HG02981 (cell line): Measurements from ENCODE around the gene CDC37.

Experiments used
- ATAC-seq: cut with Tn5 transposase; IDR thresholded peaks from one replicate; pipeline ENCODE4 v1.9.1; 2021; ENCODE audit warnings: mild to moderate bottlenecking, moderate library complexity; ENCODE audit not compliant: unreplicated experiment

CDC37 gene

DNA sequence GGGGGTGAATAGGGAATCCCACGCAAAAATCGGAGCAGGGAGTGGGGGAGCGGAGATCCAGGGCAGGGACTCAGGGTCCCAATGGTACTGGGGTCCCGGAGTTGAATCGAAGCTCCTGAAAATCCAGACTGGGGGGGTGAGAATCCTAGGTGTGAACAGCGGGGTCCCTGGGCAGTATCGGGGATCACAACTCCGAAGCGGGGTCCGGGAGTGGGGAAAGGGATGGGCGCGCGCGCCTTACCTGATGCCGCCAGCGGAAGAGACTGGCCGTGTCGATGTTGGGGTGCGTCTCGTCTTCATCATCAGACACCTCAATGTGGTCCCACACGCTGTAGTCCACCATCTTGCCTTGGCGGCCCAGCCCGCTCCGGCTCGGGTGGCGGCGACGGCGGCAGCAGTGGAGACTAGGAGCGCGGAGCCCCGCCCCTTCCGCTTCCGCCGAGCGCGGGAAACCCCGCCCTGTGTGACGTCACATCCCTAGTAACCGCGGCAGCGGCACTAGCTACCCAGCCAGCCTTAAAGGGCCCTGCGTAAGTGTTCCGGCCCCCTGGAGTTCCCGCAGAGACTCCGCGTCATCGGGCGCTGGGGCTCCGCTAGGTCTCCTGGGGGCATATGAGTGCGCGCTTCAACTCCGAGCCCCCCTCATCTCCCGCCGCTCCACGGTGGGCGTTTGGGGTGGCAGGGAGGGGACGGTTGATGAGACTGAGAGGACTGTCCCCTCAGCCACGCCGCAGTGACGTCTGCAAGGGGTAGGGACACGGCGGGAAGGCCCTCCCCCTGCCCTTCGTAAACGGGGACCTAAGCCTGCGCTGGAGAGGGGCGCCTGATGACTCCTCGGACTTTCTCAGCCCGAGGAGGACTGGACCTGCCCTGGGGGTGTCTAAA is at the start of gene CDC37:
CDC37 (minus strand) TSS at position 406 of the 885 bp plus-strand sequence; CDS start at position 343, 63 bp downstream.
- peak; percentile 75 for ATAC-seq

DNA sequence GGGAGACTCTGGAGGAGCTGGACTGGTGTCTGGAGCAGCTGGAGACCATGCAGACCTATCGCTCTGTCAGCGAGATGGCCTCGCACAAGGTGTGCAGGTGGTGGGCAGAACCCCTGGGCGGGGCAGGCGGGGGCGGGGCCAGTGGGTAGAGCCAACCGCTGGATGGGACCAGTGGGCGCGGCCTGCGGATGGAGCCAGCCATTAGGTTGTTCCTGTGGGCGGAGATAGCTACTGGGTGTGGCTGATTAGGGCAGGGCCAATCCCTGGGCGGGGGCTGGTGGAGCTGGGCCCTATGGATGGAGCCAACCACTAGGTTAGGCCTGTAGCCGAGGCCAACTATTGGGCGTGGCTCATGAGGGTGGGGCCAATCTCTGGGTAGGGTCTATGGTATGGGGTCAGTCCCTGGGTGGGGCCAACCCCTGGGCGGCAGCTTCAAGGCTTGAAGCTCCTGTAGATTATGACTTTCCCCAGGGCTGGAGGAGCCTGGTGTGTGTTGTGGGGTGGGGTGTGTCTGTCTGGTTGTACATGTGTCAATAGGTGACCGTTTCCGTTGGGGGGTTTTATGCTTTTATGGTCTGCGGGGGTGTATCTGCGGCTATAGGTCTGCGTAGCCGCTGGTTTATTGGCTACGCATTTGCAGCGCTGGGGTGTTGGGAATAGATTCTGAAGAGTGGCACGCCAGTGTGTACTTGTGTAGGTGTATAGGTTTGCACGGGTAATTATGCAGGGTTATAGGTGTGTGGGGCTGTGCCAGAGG is 47.7 kb upstream of the CDC37 start:
- ATAC-seq: no peak

DNA sequence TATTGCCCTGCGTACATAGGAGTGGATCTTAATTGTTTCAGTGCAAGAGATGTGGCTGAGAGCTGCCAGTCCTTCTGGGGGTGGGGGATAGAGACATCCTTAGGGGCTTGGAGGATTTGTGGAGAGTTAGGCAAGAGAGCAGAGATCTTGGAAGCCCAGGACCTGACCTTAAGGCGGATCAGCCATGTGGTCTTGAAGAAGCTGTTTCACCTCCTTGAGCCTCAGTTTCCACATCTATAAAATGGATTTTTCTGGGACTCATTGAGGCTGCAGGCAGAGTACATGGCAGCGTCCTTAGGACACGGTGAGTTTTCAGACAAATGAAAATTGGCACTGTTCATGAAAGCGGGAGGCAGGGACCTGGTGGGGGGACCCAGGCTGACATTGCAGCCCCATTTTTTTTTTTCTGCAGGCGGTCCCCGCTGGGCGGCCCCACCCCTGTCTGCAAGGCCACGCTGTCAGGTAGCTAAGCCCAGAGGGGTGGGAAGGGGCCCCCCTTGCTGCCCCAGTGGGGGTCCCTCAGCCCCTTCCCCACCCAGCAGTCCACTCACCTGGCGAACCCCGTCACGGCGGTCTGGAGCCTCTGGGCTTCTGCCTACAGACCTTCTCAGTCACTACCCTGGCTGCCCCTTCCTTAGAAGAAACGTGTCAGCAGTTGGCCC is 47.0 kb upstream of the CDC37 start:
- no peak for ATAC-seq

DNA sequence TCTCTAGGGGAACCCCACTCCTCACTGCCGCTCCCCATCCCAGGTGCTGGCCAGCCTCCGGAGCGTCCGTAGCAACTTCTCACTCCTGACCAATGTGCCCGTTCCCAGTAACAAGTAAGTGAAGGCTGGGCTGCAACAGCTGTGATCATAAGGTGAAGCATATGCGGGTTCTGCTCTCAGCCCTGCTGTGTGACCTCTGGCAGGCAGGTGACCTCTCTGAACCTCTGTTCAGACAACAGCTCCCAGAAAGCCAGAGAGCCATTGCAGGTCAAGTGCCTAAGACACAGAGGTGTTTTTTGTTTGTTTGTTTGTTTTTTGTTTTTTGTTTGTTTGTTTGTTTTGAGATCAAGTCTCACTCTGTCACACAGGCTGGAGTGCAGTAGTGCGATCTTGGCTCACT is 45.7 kb upstream of the CDC37 start:
- ATAC-seq: no peak

DNA sequence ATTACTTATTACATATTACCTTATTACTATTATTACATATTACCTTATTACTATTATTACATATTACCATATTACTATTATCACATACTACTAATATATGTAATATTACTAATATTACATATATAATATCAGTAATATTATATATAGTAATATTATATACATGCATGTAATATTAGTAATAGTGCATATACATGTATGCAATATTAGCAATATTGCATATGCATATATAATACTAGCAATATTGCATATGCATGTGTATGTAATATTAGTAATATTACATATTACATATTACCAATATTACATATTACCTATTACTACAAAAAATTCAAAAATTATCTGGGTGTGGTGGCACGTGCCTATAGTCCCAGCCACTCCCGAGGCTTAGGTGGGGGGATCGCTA is 39.4 kb upstream of the CDC37 start:
- no peak for ATAC-seq

DNA sequence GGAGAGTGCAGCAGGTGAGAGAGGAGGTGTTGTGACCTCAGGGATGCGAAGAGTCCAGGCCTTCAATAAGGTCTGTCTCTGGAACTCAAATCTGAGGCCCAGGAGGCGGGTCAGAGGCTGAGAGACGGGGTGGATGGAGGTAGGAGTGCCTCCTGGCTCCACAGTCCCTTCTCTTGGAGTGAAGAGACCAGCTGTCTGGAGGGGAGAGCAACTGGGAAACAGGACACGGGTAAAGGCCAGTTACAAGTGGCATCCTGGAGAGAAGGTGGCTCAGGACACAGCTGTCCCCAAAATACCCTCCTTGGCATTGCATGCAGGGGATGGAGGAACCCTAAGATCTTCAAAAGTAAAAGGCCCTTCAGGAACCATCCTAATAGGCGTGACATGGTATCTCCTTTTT is 36.2 kb upstream of the CDC37 start:
- no peak for ATAC-seq

DNA sequence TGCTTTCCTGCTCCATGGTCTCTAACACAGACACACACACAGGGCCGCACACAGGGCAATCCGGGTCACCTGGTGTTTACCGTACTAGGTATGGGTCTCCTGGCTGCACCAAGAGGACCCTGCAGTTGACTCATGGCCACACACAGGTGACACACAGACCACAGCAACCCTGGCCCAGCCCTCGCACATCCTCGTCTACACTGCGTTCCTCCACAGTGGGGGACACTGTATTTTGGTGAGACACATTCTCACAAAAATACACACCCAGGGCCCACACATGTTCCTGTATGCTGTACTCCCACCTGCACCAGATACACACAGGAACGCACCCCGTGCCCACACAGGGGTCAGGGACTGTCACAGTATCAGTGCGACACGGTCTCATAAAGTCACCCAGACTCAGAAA is 29.8 kb upstream of the CDC37 start:
- no peak for ATAC-seq

DNA sequence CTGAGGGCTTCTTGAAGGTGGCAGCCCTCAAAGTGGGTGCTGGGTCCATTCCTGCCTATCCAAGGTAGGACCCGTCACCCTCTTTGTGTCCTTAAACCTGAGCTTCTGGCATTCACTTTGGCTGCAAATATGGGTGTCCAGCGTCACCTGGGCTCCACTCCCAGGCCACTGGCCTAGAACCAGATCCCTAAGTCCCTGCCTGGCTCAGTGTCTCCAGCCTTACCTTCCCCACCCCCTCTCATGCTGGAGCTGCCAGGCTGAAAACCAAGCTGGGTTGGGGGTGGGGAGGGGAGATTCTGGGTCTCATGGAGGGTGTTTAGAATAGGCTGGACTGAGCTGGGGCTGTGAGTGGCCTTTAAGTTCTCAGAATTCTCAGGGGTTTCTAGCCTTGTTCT is 29.4 kb upstream of the CDC37 start:
- no peak for ATAC-seq

DNA sequence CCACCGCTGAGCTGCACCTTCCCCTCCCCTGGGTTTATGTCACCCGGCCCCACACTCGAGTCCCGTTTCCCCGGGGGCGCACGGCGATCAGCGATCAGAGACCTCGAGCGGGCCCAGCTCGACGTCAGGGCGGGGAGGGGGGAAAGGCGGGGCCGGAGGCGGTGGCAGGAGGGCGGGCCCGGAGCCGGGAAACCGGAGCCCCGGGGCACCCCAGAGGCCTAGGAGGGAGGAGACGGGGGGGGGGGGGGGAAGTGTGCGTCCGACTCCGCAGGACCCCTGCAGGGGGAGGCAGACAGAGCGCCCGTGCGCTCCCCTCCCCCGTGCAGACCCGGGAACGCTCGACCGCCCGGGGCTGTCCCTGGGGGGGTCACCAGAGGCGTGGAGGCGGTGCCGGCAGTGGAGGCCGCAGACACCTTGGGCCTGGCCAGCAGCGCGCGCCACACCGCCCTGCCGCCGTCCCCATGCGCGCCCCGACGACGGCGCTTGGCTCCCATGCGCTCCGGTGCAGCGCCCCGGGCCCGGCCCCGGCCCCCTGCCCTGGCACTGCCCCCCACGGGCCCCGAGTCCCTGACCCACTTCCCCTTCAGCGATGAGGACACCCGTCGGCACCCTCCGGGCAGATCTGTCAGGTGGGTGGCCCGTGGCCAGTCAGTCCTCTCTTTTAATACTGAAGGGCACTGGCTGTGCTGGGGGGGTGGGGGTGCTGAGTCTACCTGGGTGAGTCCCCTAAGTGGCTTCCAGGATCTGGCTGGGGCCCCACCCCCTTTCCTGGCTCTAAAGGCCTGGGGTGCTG is 28.8 kb upstream of the CDC37 start:
- ATAC-seq: no peak

DNA sequence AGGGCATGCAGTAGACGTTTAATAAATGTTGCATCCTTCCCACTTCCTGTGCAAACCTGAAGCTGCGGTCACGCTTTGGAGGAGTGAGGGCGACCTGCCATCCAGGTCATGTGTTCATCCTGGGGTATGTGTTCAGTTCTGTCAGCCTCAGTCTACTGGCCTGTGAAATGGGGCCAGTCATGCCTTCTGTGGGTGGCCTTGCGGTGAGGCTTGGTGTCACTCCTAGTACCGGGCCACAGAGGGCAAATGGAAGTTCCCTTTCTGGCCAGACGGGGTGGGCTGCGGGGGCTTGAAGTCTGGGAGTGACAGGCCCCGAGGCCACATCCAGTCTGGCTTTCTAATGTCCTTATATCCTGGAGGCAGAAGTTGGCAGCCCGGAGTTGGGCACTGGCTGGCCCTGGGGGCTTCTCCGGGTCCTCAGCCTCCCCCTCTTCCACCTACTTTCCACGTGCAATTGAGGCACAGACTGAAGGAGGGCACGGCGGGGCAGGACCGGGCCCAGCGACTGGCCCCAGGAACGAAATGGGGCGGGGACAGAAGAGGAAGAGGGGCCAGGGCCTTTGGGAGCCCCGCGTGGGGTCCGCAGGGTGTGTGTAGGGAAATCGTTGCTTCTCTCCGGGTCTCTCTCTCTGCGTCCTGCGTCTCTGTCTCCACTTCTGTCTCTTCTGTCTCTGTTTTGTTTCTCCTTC is 28.1 kb upstream of the CDC37 start:
- ATAC-seq: no peak

DNA sequence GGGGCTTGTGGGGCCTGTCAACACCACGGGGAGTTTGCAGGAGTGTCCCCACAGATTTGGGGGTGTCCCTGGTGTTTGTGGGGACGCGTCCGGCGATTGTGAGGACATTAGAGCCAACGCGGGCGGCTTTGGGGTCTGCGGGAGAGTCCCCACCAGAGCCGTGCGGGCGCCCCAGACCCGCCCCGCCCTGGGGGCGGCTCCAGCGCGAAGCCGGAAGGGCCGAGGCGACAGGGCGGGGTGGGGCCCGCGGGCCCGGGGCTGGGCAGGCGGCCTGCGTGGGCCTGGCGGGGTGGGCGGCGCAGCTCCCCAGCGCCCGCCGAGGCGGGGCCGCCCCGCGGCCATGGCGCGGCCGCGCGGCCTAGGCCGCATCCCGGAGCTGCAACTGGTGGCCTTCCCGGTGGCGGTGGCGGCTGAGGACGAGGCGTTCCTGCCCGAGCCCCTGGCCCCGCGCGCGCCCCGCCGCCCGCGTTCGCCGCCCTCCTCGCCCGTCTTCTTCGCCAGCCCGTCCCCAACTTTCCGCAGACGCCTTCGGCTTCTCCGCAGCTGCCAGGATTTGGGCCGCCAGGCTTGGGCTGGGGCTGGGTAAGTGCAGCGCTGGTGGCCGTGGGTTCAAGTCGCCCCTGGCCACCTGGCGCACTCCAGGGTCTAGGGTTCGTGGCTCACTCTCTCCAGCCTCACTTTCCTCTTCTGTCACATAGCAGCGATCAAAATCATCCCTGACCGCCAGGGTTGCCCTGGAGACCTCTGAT is 27.3 kb upstream of the CDC37 start:
- ATAC-seq: no peak

DNA sequence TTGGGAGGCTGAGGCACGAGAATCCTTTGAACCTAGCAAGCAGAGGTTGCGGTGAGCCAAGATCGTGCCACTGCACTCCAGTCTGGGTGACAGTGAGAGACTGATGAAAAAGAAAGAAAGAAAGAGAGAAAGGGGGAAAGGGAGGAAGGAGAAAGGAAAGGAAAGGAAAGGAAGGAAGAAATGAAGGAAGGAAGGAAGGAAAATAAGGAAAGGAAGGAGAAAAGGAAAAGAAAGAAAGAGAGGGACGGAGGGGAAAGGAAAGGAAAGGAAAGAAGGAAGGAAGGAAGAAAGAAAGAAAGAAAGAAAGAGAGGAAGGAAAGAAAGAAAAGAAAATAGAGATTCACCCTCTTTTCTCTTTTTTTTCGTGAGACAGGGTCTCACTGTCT is 25.6 kb upstream of the CDC37 start:
- no peak for ATAC-seq

DNA sequence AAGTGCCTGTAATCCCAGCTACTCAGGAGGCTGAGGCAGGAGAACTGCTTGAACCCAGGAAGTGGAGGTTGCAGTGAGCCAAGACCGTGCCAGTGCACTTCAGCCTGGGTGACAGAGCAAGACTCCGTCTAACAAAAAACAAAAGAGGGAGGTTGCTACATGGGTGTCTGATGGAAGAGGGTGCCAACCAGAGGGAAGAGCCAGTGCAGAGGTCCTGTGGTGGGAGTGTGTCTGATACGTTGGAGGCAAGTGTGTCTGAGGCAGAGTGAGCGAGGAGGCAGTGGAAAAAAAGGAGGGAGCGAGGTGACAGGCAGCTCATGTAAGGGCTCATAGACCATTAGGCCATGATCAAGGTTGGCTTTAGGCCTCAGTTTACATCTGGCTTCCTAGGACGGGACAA is 23.8 kb upstream of the CDC37 start:
- no peak for ATAC-seq

DNA sequence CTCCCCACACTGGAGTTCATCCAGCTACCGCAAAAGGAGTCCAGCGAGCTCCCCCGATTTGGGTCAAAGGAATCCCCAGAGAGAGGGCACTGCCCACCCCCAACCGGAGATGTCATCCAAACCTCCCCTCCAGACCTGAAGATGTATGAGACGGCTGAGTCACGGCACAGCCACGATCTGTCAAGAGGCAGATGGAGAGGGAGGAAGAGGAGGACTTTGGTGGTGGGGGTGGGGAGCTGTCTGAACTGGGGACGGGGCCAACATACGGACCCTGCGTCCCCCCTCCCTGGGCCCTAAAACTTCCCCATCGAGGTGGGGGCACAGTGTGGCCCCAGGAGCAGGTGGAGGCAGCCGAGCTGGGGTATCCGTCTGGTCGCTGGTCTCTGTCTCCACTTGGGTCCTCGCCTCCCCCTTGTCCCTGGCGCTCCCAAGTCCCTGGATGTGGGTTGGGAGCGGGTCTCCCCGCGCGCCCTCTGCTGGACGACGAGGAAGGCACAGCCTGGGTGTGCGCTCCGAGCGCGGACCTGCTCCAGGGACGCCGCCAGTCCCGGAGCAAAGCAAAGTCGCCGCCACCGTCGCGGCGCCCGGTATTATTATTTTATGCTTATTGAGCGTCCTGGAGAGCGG is 20.8 kb upstream of the CDC37 start:
- ATAC-seq: no peak

DNA sequence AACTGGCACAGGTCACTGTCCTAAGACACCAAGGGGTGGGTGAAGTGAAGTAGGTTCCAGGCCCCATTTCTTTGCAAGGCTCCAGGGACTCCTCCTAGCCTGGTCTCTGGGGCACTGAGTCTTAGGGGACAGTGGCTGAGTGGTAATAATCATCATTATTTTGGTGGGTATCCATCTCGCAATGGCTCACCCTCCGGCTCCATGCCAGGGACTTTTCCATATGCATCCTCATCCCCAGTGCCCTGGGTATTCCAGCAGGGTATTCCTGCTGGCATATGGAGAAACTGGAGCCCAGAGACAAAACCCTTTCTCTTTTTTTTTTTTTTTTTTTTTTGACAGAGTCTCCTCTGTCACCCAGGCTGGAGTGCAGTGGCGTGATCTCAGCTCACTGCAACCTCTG is 19.5 kb upstream of the CDC37 start:
- no peak for ATAC-seq

DNA sequence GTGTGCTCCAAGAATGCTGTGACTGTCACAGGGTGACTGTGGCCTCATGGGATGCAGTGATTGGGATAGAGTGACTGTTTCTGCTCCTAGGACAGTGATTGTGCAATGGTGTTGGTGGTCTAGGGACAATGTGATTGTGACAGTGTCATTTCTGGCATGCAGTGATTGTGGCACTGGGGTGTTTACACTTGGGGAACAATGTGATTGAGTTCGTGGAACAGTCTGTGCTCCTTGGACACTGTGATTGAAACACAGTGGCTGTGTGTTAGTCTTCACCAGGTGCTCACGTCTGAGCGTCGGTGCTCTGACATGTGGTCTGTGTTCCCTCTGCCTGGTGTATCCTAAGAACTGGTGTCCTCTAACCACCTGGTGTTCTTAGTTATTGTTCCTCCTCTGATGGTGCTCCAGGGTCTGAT is 18.7 kb upstream of the CDC37 start:
- ATAC-seq: no peak

DNA sequence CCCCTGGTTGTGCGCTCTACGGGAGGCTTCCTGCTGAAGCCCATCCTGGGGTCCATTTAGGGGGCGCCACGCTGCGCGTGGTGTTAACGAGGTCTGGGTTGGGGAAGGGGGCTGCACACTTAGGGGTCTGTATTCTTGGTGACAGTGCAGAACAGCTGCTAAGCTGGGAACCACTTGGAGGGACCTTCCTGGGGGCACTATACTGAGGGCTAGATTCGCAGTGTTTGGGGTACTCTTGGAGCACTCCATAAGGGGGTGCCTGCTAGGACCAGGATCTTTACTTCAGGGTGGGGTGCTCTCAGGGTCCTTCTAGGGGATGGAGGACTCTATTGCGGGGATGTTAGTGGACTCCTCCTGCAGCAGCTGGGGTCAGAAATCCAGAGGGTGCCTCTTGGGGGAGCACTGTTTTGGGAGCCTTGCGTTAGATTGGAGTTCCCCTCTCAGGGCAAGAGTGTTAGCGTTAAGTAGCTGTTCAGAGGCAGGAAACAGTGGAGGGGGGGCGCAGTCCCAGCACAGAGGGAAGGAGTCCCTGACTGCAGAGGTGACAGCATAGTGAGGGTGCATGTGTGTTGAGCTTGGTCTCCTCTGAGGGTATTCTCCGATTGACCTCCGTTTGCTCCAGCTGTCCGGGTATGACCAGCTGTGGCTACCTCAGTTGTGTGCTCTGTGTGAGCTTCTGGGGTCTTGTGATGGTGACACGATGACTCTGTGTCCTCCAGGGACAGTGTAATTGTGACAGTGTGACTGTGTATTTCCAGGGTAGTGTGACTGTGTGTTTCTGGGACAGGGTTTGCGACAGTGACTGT is 18.1 kb upstream of the CDC37 start:
- ATAC-seq: no peak
